ENCODE results near the gene SPTB. TPM values are rescaled to one million over a fixed set of nuclear protein-coding genes. Genes with fewer than 3 reads are reported as not detected.

Gene SPTB
- total RNA-seq, 1 donor from 2014 or later, result 8.9 TPM

- no peak overlapping the region for H3K4me3 Mint-ChIP-seq
- peaks cover 9% of the 10 kb centered on the region for H3K4me1 Mint-ChIP-seq
- no peaks in the 10 kb centered on the region for H3K36me3 Mint-ChIP-seq
- H3K9me3 Mint-ChIP-seq, result no peaks in the 10 kb centered on the region
- TF ChIP-seq, protein P1, sequence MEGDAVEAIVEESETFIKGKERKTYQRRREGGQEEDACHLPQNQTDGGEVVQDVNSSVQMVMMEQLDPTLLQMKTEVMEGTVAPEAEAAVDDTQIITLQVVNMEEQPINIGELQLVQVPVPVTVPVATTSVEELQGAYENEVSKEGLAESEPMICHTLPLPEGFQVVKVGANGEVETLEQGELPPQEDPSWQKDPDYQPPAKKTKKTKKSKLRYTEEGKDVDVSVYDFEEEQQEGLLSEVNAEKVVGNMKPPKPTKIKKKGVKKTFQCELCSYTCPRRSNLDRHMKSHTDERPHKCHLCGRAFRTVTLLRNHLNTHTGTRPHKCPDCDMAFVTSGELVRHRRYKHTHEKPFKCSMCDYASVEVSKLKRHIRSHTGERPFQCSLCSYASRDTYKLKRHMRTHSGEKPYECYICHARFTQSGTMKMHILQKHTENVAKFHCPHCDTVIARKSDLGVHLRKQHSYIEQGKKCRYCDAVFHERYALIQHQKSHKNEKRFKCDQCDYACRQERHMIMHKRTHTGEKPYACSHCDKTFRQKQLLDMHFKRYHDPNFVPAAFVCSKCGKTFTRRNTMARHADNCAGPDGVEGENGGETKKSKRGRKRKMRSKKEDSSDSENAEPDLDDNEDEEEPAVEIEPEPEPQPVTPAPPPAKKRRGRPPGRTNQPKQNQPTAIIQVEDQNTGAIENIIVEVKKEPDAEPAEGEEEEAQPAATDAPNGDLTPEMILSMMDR (IDR thresholded peaks at IDR 0.05; ENCODE audit: unreplicated experiment), result no peak
- DNase-seq (ENCODE audit: low spot score in 2 of 2, unreplicated experiment in 2 of 2), result no peak
- H3K27ac Mint-ChIP-seq, result no peak overlapping the region
- peaks cover 1% of the 10 kb centered on the region for H3K27me3 Mint-ChIP-seq (ENCODE audit: low read depth)
Measured at GRCh38 chr14:64816221-64816783, 63.4 kb downstream of the SPTB start.

- Mint-ChIP-seq H3K4me1 (peaks cover 9% of the 10 kb centered on the region), H3K9me3 (no peaks in the 10 kb centered on the region), H3K4me3 (no peak overlapping the region), H3K27me3 (ENCODE audit: low read depth) (peaks cover 1% of the 10 kb centered on the region), H3K27ac (no peak overlapping the region), H3K36me3 (no peaks in the 10 kb centered on the region)
- TF ChIP-seq, protein P1 (IDR thresholded peaks at IDR 0.05; ENCODE audit: unreplicated experiment), result no peak
- DNase-seq (ENCODE audit: low spot score in 2 of 2, unreplicated experiment in 2 of 2), result no peak
Measured at GRCh38 chr14:64815257-64815656, 64.5 kb downstream of the SPTB start.

DNA sequence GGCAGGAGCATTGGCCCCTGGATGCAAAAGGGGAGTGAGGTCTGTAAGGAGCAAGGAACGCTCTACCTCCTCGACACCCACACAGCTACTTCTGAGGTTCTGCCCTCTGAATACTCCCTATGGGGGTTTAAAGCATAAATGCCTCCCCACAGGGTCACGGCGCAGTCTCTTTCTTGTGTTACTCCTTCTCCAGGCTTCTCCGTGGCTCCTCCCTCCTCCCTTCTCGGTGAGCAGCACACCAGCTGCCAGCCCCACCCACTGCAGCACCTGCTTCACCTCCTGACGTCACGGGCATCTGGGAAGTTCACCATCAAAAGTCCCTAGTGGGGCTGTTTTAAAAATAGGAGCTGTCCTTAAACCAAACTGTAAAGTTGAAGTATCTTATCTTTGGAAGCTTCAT, 67.3 kb downstream of the SPTB start:
- TF ChIP-seq, protein P1 (IDR thresholded peaks at IDR 0.05; ENCODE audit: unreplicated experiment), result no peak
- DNase-seq (ENCODE audit: low spot score in 2 of 2, unreplicated experiment in 2 of 2), result no peak

DNA sequence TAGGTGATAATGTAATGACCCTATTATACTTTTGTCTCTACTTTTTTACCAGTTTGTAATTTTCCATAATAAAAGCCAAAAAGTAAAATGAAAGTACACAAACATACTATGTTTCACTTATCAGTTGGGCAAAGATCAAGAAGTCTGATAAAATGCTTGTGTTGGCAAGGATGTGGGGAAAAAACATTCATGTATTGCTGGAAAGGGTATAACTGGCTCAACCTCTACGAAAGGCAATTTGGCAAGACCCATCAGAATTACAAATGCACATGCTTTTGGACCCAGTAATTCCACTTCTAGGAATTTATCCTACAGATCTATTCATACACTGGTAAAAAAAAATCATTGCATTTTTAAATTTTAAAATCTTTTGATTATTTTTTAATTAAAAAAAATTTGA, 68.0 kb downstream of the SPTB start:
- no peak for DNase-seq (ENCODE audit: low spot score in 2 of 2, unreplicated experiment in 2 of 2)
- Mint-ChIP-seq H3K9me3 (no peaks in the 10 kb centered on the region), H3K36me3 (no peaks in the 10 kb centered on the region), H3K4me1 (peaks cover 15% of the 10 kb centered on the region), H3K27ac (no peak overlapping the region), H3K4me3 (no peak overlapping the region), H3K27me3 (ENCODE audit: low read depth) (no peaks in the 10 kb centered on the region)
- TF ChIP-seq, protein P1 (IDR thresholded peaks at IDR 0.05; ENCODE audit: unreplicated experiment), result no peak

More for the DNA sequence above, 67.3 kb downstream of the SPTB start:
- Mint-ChIP-seq H3K27me3 (ENCODE audit: low read depth) (no peaks in the 10 kb centered on the region), H3K4me3 (no peak overlapping the region), H3K27ac (no peak overlapping the region), H3K4me1 (peaks cover 11% of the 10 kb centered on the region), H3K36me3 (no peaks in the 10 kb centered on the region), H3K9me3 (no peaks in the 10 kb centered on the region)

- Mint-ChIP-seq H3K36me3 (no peaks in the 10 kb centered on the region), H3K9me3 (no peaks in the 10 kb centered on the region), H3K4me1 (peaks cover 22% of the 10 kb centered on the region), H3K27ac (no peak overlapping the region), H3K4me3 (no peak overlapping the region), H3K27me3 (ENCODE audit: low read depth) (no peaks in the 10 kb centered on the region)
- TF ChIP-seq, protein P1 (IDR thresholded peaks at IDR 0.05; ENCODE audit: unreplicated experiment), result no peak
- DNase-seq (ENCODE audit: low spot score in 2 of 2, unreplicated experiment in 2 of 2), result no peak
Measured at GRCh38 chr14:64808449-64808848, 71.3 kb downstream of the SPTB start.

DNA sequence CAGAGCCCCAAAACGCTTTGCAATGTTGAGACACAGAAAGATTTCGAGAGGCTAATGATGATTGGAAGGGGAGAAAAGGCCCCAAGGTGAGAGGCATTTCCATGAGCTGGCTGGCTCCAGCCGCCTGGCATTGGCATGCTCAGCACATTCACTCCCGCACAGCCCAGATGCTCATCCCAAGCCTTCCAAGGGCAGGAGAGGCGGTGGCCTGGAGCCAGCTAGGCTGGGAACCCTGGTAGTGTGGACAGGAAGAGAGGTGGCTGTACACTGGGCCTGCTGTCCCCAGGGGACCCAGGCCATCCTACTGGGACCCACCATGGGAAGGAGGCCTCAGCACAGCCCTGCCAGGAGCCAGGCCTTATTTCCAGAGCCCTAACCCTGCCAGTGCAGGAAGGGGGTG, 72.2 kb downstream of the SPTB start:
- Mint-ChIP-seq H3K36me3 (no peaks in the 10 kb centered on the region), H3K27ac (no peak overlapping the region), H3K4me1 (peaks cover 21% of the 10 kb centered on the region), H3K9me3 (no peaks in the 10 kb centered on the region), H3K27me3 (ENCODE audit: low read depth) (no peaks in the 10 kb centered on the region), H3K4me3 (no peak overlapping the region)
- TF ChIP-seq, protein P1 (IDR thresholded peaks at IDR 0.05; ENCODE audit: unreplicated experiment), result no peak
- no peak for DNase-seq (ENCODE audit: low spot score in 2 of 2, unreplicated experiment in 2 of 2)
